ENCODE data around the gene SMIM41.

DNA sequence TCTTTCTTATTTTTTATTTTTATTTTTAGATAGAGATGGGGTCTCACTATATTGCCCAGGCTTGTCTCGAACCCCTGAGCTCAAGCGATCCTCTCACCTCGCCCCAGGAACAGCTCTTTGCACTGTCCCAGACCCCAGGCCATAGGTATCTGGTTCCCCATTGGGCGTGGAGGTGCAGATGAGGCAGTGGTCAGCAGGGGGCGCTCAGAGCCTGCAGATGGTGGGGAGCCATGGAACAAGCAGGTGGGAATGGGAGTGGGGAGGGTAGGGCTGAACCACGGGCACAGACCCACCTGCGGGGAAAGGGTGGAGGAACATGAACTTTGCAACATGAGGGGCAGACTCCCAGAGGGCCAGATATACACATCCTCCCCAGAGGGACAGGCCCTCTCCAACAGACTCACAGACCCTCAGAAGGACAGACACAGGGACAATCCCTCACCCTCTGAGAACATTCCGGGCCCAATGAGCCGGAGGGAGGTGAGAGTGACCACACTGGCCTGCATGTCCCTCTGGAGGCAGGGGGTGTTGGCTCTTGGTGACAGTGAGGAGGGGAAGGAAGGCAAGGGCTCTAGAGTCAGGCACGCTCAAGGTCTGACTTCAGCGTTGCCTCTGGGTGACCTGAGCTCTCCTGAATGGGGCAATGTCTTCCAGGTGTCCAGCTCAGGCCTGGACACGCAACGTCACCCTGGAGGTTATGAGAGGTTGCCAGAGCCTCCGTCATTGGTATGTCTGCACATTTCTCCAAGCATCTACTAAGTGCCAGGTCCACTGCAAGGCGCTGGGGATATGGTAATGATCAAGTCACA, 77.5 kb downstream of the SMIM41 start:
- TF ChIP-seq ZNF274 (IDR thresholded peaks at IDR 0.05; ENCODE audit: low read depth, low read length) (no peak), YY1 (IDR thresholded peaks at IDR 0.05; ENCODE audit: insufficient read depth, insufficient read length) (no peak), SUZ12 (IDR thresholded peaks at IDR 0.05; ENCODE audit: extremely low read depth, insufficient read depth, insufficient read length) (no peak)
